NCI-H345 treated with DMSO at 0.1 percent for 48 hours (cell line): Measurements from ENCODE around the gene CRYBB2.
"Not testable (repeated sequence)": the region's sequence is repeated elsewhere in the genome, so short reads cannot be mapped to it uniquely, and the experiment has no call there.

ENCODE experiments used
- DNase-seq: peaks from one replicate; lab custom pipeline; 2025; ENCODE audit not compliant: unreplicated experiment; lab: John Stamatoyannopoulos, UW

CRYBB2 gene

DNA sequence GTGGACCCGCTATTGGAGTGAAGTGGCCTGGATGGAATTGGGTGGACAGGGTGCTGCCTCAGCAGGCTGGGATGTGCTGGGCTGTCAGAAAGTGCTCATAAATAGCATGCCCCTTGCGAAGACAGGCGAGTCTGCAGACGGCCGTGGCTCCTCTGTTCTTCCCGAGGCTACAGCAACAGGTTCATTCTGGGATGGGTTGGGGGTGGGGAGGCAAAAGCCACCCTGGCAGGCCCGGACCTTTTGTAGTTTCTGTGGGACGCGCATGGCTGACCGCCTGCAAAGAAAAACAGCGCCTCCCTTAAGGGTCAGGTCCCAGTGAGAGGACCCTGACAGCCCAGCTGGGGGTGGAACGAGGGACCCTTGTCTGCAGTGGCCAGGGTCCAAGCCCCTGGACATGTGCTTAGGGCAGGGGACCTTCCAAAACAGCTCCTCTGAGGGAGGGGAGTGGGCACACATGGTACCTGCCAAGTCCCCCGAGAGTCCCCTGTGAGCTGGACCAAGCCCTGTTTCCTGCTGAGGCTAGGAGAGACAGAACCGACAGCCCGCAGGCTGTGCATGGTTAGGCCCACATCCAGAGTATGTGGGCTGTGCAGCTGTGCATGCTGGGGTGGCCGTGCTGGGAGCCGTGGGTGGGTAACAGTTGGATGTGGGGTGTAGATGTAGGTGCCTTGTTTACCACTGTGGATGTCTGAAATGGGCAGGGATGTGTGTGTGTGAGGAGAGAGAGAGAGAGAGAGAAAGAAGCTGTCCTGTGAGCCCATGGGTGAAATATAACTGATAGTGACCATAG is 19.5 kb upstream of the CRYBB2 start, which contains the start of gene CRYBB3:
Gene CRYBB3 (plus strand): TSS at position 128 of the 790 bp plus-strand sequence. CDS start 1,539 bp downstream, outside the sequence.
- DNase-seq = no peak

DNA sequence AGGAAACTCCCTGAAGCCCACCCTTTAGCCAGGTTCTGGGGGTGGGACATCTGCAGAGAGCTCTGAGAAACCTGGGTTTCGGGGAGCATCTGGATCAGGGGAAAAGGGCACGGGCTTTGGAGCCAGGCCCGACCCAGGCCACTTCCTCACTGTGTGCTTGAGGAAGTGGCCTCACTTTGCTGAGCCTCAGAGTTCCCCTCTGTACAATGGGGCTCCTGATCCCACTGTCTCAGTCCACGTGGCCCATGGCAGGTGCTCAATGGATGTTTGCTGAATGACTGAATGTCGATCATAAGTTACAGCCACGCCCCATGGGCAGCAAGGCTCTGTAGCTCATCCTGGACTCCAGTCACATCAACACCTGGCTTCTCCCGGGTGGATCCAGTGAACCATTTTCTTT is 18.5 kb upstream of the CRYBB2 start:
- no peak for DNase-seq

DNA sequence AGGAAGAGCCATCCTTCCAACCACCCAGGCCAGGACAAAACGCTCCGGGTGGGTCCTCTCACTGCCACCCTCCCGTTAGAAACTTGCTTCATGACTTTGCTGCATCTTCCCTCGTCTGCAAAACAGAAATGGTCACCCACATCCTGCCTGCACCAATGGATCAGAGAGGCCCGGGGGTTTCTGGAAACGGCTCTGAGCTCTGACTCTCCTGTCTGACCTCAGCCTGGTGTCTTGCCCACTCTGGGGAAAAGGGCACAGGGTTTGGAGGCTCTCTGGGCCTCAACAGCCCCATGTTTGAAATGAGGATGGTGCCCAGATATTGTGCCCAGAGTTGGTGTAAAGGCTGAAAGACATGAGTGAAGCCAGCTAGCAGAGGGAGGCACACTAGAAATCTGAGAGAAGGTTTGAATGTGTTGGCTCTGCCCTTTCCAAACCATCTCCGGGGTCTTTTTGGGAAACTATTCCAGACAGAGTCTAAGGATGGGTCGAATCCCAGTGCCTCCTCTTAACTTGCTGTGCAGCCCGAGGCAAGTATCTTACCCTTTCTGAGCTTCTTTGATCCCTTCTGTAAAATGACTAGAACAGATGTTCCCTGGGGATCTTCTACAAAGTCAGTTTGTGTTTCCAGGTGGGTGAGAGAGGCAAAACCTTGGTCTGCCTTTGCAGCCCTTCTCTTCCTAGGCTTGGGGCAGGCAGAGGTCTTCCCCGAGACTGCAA is 17.7 kb upstream of the CRYBB2 start:
- DNase-seq = no peak

DNA sequence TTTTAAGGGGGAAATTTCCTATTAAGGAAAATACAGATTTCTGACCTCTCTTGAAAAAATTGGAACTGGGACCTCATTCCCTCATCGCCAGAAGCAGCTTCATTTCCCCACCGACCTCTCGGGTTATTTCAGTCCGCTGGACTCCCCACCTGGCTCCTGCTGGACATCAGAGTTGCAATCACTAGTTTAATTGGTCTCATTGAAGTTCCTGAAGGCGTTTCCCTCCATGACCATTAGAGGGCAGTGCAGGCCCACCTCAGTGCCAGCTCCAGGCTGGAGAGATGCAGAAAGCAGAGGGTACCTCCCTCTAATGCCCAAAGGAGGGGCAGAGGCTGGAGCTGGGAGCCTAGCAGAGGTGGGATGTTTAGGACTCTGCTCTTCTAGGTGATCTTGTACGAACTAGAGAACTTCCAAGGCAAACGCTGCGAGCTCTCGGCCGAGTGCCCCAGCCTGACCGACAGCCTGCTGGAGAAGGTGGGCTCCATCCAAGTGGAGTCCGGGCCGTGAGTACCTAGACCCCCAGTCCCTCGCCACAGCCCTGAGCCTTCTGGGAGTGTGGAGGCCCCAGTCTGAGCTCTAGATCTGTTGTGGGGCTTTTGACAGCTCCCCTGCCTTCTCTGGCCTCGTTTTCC is 17.0 kb upstream of the CRYBB2 start:
- peak; percentile 13 for DNase-seq

DNA sequence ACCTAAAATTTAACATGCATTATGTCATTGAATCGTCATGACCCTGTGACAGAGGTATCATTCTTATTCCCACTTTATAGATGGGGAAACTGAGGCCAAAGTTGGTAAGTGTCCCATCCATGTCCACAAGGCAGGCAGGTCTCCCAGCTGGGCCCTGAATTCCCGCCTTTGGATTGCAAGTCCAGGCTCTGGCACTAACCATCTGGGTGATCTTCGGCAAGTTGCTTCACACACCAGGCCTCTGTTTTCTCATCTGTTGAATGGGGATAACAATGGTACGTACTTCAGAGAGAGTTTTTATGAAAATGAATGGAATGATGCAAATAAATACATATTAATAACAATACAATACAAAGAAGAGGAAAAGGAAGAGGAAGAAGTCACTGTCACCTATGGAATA is 16.4 kb upstream of the CRYBB2 start:
- no peak for DNase-seq

DNA sequence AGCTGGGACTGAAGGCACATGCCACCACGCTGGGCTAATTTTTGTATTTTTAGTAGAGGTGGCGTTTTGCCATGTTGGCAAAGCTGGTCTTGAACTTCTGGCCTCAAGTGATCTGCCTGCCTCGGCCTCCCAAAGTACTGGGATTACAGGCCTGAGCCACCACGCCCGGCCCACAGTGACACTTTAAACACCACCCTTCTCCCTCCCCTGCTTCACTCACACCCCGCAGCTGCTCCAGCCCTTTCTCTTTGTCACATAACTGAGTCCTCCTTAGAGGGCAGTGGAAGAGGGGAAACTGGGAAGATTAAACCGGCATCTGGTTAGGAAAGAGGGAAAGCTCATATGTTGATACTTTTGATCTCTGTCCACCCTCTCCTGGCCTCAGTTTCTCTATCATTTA is 14.9 kb upstream of the CRYBB2 start:
- DNase-seq = not testable (repeated sequence)

DNA sequence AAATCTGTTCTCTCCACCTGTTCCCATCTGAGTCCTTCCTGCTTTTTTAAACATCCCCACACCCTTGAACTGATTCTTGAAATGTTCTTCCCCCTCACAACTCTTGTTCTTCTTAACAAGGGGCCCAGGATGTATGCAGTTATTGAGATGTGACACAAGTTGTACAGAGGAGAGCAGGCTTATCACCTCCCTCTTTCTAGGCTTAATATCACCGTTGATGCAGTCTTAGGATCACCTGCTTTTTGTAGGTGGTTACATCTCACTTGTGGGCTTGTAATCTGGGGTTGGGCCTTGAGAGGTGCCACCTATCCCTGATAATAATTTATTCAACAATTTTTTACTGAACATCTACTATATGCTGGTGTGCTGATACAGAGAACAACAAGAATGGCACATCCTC is 13.6 kb upstream of the CRYBB2 start:
- no peak for DNase-seq

DNA sequence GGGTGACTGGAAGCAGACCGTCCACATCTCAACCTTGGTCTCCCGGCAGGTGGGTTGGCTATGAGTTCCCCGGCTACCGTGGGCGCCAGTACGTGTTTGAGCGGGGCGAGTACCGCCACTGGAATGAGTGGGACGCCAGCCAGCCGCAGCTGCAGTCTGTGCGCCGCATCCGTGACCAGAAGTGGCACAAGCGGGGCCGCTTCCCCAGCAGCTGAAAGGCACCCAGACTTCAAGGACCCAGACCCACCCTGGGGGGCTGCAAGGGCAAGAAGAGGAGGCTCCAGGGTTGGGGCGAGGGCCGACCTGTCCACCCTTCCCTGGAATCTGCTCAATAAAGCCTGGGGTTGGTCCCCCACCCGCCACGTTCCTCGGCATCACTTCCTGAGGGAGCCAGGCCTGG is 12.4 kb upstream of the CRYBB2 start:
- DNase-seq = no peak

DNA sequence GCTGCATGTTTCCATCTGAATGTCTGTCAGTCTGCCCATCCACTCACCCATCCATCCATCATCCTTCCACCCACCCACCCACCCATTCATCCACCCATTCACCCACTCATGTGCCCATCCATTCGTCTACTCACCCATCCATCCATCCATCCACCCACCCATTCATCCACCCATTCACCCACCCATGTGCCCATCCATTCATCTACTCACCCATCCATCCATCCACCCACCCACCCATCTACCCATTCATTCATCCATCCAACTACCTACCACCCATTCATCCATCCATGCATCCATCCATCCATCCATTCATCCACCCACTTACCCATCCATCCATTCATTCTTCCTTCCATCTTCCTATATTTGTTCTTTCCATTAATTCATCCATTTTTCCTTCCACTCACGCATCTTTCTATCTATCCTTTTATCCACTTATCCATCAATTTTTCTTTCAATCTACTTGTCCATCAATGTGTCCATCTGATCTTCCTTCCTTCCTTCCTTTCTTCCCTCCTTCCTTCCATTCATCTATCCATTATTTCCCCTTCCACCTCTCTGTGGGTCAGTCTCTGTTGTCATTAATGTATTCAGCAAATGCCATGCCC is 11.8 kb upstream of the CRYBB2 start:
- DNase-seq = no peak

DNA sequence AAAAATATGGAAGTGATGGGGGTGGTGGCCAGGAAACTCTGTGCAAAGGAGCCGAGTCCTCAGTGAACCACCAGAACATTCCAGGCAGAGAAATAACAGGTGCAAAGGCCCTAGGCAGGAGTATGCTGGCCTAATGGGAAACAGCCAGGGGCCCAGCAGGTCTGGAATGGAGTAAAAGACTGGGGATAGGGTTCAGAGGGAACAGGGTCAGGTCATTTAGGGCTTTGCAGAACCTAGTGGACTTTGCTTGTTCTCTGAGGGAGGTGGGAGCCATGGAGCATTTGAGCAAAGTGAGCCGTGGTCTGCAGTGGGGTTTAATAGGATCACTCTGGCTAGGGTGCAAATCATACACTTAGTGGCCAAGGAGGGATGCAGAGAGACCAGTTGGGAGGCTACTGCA is 11.1 kb upstream of the CRYBB2 start:
- no peak for DNase-seq

DNA sequence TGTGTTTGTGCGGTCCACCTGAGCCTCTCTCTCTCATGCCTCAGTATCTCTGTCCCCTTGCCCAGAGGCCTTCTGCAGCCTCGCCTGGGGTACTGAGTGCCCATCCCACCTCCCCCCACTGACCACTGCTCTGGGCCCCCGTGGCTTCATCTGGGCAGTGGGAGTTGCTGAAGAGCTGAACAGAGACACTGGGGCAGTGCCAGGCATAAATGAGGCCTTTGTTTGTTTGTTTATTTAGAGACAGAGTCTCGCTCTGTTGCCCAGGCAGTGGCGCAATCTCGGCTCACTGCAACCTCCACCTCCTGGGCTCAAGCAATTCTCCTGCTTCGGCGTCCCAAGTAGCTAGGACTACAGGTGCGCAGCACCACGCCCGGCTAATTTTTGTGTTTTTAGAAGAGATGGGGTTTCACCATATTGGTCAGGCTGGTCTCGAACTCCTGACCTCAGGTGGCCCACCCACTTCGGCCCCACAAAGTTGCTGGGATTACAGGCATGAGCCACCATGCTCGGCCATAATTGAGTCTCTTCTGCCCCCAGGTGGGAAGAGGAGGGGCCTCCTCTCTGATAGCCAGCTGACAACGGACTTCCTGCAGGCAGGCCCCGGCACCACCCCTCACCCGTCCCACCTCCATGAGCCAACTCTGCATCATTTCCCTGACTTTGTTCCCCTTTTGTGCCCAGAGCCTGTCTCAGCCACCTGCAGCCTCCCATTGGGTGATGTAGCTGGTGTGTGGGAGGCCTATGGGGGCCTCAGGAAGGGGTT is 10.5 kb upstream of the CRYBB2 start:
- DNase-seq = no peak

DNA sequence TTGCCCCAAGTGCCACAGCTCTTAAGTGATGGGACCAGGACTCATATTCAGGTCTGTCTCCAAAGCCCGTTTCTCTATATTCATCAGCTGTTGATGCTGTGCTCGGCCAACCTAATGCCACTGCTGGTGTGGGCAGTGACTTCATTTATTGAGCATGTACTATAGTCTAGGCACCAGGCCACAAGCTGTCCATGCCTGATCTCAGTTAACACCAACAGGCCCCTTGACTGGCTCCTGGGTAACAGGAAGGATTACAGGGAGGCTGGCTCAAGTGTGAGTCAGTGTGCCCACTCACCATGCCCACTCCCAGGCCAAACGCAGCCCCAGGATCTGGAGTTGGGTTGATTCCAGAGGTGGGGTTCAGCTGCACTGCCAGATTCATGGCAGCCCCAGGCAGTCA is 8.6 kb upstream of the CRYBB2 start:
- DNase-seq = no peak

DNA sequence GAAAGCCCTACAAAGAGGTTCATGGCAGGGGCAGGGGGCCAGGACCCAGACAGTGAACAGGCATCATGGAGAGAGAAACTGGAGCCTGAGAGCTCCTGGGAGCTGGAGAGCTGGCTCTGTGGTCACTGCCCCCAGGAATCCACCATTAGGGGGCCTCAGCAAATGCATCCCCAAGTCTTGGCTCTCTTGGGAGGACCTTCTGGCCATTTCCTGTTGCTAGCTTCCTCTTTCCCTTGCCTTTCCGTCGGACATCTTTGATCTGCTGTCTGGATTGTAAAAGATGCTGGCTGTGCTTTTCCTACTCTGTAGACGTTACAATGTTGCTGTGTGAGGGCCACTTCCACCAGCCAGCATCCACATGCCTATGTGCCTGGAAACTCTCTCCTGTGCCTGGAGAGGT is 7.1 kb upstream of the CRYBB2 start:
- DNase-seq = no peak

DNA sequence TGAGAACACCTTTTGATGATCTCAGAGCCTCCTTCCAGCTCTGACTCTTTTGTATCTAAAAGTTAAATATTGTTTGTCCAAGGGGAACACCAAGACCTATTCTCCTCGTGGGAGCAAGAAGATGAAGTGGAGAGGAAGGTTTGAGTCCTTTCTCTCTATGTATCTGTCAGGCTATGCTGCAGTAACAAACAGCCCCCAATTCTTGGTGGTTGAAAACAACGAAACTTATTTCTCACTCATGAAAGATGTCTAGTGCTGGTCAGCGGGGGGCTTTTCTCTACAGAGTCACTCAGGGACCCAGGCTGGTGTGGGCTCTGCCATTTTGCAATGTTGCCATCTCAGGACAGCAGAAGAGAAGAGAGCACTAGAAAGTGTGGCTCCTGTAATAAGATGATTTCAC is 6.2 kb upstream of the CRYBB2 start:
- DNase-seq = no peak

DNA sequence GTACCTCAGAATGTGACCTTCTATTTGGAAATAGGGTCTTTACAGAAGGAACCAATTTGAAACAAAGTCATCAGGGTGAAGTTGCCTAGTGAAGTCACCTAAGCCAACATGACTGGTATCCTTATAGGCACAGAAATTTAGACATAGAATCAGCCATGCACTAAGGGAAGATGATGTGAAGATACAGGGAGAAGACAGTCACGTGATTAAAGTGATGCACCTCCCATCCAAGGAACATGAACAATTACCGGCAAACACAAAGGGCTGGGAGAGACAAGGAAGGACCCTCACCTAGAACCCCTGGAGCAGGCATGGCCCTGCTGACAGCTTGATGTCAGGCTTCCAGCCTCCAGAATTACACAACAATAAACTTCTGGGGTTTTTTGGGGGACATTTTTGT is 3.2 kb upstream of the CRYBB2 start:
- DNase-seq = no peak

DNA sequence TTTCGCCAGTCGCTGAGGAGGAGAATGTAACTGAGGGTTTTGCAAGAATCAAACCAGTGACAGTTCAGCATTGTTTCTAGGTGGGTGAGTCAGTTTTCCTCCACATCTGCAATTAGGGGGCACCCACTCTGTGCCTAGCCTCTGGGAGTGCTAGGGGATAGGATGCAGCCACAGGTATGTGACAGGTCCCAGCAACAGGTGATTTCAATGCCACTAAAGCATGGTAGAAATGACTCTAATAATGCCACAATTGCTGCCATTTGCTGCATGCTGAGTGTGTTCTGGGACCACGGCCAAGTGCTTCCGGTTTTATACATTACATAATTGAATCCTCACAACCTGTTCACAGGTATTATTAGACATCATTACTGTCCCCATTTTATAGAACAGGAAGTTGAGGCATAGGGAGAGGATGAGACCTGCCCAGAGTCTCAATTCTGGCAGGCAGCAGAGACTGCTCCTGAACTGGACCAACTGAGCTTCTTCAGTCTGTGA is 556 bp downstream of the CRYBB2 start:
- no peak for DNase-seq

DNA sequence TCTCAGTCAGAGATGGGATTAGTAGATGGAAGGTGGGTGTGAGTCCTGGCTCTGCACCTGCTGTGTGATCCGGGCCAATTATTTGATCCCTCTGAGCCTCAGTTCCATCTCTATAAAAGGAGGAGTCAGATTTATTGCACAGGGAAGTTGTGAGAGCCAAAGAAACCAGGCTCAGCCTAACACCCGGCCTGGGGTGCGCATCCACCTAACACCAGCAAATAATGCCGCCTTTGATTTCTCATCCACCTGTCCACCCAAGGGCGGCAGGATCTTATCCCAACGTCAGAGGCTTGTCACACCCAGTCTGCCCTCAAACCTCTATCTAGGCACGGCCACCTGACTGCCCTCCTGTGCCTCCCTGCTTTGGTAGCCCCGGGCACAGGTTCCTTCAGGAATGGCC is 2.4 kb downstream of the CRYBB2 start:
- no peak for DNase-seq

DNA sequence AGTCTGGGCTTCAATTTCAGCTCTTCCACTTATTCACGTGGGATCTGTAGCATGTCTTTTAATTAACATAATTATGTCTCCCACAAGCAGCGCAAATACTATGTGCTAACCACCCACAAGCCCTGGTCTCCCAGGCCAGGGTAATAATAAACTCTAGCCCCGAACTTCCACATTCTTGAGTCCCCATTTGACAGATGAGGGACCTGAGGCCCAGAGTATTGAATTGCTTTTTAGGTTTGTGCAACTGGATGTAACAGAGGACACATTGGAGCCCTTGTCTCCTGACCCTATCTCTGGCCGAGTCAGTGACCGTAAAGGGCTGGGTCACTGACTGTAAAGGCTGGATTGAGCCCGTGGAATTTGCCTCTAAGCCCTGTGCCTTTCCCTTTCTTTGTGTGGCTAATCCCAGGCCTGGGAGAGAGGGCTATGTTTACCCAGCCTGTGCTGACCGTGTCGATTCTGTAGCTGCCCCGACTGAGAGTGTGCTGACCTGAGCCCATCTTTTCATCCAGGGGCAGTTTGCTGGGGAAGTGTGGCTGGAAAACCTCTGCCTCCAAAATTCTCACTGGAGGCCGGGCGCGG is 3.9 kb downstream of the CRYBB2 start:
- no peak for DNase-seq

DNA sequence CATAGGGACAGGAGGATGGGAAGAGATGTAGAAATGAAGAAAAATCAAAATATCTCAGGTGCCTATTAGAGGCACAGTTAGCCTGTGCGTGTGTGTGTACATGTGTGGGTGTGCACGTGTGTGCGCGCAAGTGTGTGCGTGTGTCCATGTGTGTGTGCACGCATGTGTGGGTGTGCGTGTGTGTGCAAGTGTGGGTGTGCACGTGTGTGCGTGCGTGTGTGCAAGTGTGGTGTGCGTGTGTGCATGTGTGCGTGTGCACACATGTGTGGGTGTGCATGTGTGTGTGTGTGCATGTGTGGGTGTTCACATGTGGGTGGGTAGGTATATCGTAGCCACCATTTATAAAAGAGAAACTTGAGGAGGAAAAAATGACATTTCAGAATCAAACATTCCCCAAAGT is 9.4 kb downstream of the CRYBB2 start:
- DNase-seq = no peak

DNA sequence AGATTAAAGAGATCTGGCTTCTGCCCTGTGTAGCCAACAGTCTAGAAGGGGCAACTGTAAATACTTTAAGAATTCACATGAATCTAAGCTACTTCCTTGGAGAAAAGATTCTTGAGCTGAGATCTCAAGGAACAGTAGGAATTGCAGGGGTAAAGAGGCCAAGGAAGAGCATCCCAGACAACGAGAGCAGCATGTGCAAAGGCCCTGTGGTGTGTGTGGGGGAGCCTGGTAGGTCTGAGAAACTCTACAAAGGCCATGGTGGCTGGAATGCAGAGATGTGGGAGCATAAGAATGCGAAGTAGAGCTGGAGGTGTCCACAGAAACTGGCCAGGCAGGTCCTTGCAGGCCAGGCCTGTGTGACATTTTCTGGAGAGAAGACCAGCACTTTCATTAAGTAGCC is 11.3 kb downstream of the CRYBB2 start:
- DNase-seq = not testable (repeated sequence)
